OCI-LY7 (cell line): ENCODE data around the gene CLMP. TPM values are rescaled to one million over a fixed set of nuclear protein-coding genes. Genes with fewer than 3 reads are reported as not detected.
A peak's percentile ranks its signal among the peaks of the same experiment; 100 is the strongest.

Source experiments
- BruUV-seq: library from RNA; stranded (reverse); fragments of 400-500 nt; replicated peaks from 2 replicates; lab custom pipeline; 2021; lab: Mats Ljungman, UMichigan
- CTCF ChIA-PET: fragments of 300-600 bp; sonication (Branson Sonifier 250); formaldehyde crosslinking; loops from one replicate; lab custom pipeline; 2022; ENCODE audit warnings: antibody characterized with exemption; ENCODE audit not compliant: unreplicated experiment; lab: Charles Lee
- POLR2A ChIA-PET: fragments of 300-600 bp; sonication (Branson Sonifier 250); formaldehyde crosslinking; loops from one replicate; lab custom pipeline; 2022; ENCODE audit warnings: antibody characterized with exemption; lab: Charles Lee
- DNase-seq: peaks from one replicate; pipeline ENCODE4 v3.0.0-alpha.2; 2015; ENCODE audit warnings: low spot score
- H2AFZ ChIP-seq: fragments of 200-600 bp; sonication (generic), shearing (Covaris generic); 2 replicates; pipeline ENCODE4 v1.6.1; 2014; ENCODE audit warnings: mild to moderate bottlenecking, antibody characterized with exemption, low read length, moderate library complexity
- H3K27ac ChIP-seq: fragments of 200-600 bp; sonication (generic); 2 replicates; pipeline ENCODE4 v1.5.1; 2014; ENCODE audit warnings: mixed run types, low read depth, mild to moderate bottlenecking, moderate library complexity, low read length, inconsistent platforms; ENCODE audit not compliant: poor library complexity, severe bottlenecking
- H3K36me3 ChIP-seq: fragments of 200-600 bp; sonication (generic); 2 replicates; pipeline ENCODE4 v1.6.1; 2014; ENCODE audit warnings: mild to moderate bottlenecking, antibody characterized with exemption, low read length, moderate library complexity, mixed read lengths; ENCODE audit not compliant: insufficient read depth
- H3K4me1 ChIP-seq: fragments of 200-600 bp; sonication (generic); 2 replicates; pipeline ENCODE4 v1.5.1; 2014; ENCODE audit warnings: mild to moderate bottlenecking, low read length; ENCODE audit not compliant: insufficient read depth, poor library complexity, severe bottlenecking
- H3K4me2 ChIP-seq: fragments of 200-600 bp; sonication (generic); 2 replicates; pipeline ENCODE4 v1.6.1; 2014; ENCODE audit warnings: mild to moderate bottlenecking, low read length
- H3K4me3 ChIP-seq: fragments of 200-600 bp; sonication (generic); 2 replicates; pipeline ENCODE4 v1.5.1; 2014; ENCODE audit warnings: mild to moderate bottlenecking, low read depth, low read length; ENCODE audit not compliant: poor library complexity, severe bottlenecking
- H3K79me2 ChIP-seq: fragments of 200-600 bp; sonication (generic); 2 replicates; pipeline ENCODE4 v1.6.1; 2016; ENCODE audit warnings: low read depth, mild to moderate bottlenecking, low read length, moderate library complexity, mixed read lengths; ENCODE audit not compliant: insufficient read depth
- H3K9me2 ChIP-seq: fragments of 200-600 bp; sonication (generic); 2 replicates; pipeline ENCODE4 v1.6.1; 2016; ENCODE audit warnings: mild to moderate bottlenecking, low read length, mixed read lengths; ENCODE audit not compliant: insufficient read depth
- H3K9me3 ChIP-seq: fragments of 200-600 bp; sonication (generic); 2 replicates; pipeline ENCODE4 v1.6.1; 2014; ENCODE audit warnings: mild to moderate bottlenecking, mixed run types, low read length, mixed read lengths
- H4K20me1 ChIP-seq: fragments of 200-600 bp; sonication (generic); 2 replicates; pipeline ENCODE4 v1.6.1; 2014; ENCODE audit warnings: mild to moderate bottlenecking, antibody characterized with exemption, low read length, moderate library complexity, mixed read lengths; ENCODE audit not compliant: insufficient read depth
- CTCF ChIP-seq: fragments of 200-600 bp; sonication (generic); conservative IDR thresholded peaks from 2 replicates; pipeline ENCODE4 v1.5.1; 2014; ENCODE audit warnings: mild to moderate bottlenecking, antibody characterized with exemption, low read length, moderate library complexity, mixed read lengths
- EZH2phosphoT487 ChIP-seq: fragments of 200-600 bp; sonication (generic); IDR thresholded peaks from 2 replicates; pipeline ENCODE4 v1.6.1; 2018; ENCODE audit warnings: low read depth, borderline replicate concordance, mild to moderate bottlenecking, mixed run types, antibody characterized with exemption, low read length, moderate library complexity, mixed read lengths
- intact Hi-C: fragments of 100-400 bp; cut with micrococcal nuclease; formaldehyde crosslinking; loops from one replicate; pipeline ENCODE4 v1.10.0; 2022; ENCODE audit not compliant: unreplicated experiment
- total RNA-seq, 2 experiments: library from RNA; depleted of rRNA in 1 of 2; stranded (reverse); fragments of >200 nt in 1 of 2; shearing (Covaris generic) in 1 of 2; gene quantifications; 2 replicates each; pipeline ENCODE4 v1.2.3, GENCODE V29; 2014 to 2022

Gene CLMP
- total RNA-seq, 2 experiments from 2014 or later, result not detected

DNA sequence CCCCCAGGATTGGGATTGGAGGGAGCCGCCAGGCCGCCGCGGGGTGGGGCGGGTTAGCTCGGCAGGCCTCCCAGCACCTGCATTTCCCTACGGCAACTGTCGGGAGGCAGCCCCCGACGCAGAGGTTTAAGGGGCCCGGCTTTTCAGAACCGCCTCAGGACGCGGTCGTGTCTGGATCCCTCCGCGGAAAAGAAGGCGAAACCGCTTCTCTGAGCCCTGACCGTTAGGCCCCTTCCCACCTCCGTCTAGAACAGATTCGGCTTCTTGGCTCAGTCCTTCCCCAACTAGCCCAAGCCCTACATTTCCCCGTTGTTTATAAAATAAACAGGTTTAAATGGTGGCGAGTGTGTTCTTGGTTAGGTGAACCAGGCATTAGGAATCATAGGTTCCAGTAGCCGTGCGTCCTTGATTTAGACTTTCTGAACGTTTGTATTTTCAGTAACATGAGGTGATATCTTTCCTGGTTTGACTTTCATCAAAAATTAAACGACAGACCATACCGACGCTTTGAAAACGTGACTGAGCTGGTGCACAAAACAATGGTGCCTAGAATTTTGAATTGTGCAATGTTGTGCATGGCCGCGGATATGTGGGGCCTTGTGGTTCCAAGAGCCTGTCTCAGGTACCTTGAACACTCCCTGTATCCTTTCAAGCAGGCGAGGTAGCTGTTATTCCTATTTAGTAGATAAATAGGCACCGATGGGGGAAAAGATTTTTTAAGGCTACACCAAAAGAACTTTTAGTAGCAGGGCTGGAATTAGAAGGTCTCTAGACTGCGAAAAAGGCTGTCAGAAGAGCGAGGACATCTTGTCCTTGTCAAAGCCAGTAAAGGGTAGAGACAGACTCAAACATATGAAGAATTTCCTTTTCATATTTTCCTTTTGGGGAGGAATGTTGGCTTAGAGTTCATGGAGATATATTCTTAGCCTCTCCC lies 131.9 kb downstream of the CLMP start:
- H3K4me1 ChIP-seq, result peaks cover 44% of the 10 kb centered on the region
- TSS peak; percentile 85 for BruUV-seq
- intact Hi-C loops, result loop anchor here (5.0 to 10.0 kb wide), 3 partner anchors 199 to 406 kb away; partner anchors contain the start of gene UBASH3B

DNA sequence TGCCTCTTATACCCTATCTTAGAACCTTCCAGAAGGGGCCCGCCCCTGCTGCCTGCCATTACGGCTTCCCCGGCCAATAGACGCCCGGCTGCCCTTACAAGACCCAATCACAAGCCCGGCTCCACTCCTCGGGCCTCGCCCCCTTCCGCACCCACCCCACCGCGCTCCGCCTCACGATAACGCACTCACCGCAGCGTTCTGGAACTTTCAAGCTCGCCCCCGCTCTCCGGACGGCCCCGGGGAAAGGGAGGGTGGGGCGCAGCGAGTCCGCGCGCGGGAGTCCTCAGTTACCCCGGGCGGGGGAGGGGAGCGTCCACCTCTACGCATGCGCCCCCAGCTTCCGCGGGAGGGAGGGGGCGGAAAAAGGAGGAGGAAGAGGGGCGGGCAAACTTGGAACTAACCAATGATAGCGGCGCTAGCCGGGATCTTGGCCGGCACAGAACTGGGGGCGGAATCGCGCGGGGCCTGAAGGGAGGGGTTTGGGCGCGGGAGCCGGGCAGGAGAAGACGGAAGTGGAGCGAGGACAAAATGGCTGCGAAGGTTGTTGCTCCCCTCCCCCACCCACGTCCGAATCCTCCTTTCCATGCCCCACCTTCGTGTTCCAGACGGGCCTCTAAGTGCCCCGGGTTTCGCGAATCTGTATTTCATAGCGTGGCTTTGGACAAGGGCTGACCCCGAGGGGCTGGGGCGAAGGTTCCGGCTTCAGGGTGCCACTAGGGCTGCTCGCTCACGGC lies 132.7 kb downstream of the CLMP start:
- POLR2A ChIA-PET, result interaction anchor here (0.6 to 1.2 kb wide), 10 partner anchors 8 to 405 kb away, joined by 3 to 5 read pairs (median 4); no protein-coding TSS in a partner anchor
- Histone ChIP-seq H3K9me2 (no peaks in the 10 kb centered on the region), H3K36me3 (peaks cover 46% of the 10 kb centered on the region), H3K9me3 (no peaks in the 10 kb centered on the region), H3K4me3 (peak overlapping the region; percentile 96), H4K20me1 (peaks cover 43% of the 10 kb centered on the region), H2AFZ (no peak overlapping the region; the same call in 1 of the 2 replicates), H3K4me1 (peaks cover 53% of the 10 kb centered on the region), H3K4me2 (peak overlapping the region; percentile 83), H3K27ac (peak overlapping the region; percentile 92), H3K79me2 (peaks cover 76% of the 10 kb centered on the region)
- peak; percentile 98 for DNase-seq
- BruUV-seq, result no TSS peak
- CTCF ChIA-PET, result interaction anchor here (0.5 to 1.0 kb wide), 4 partner anchors 14 to 428 kb away, joined by 3 to 6 read pairs (median 4); no protein-coding TSS in a partner anchor
- intact Hi-C loops, result loop anchor here (5.0 to 10.0 kb wide), 3 partner anchors 200 to 405 kb away; partner anchors contain the start of gene UBASH3B
- TF ChIP-seq EZH2phosphoT487, result no peak
- TF ChIP-seq CTCF, result no peak

More for the DNA sequence above, 131.9 kb downstream of the CLMP start:
- no peak overlapping the region; the same call in 1 of the 2 replicates for H2AFZ ChIP-seq
- H3K79me2 ChIP-seq, result peaks cover 70% of the 10 kb centered on the region
- H3K36me3 ChIP-seq, result peaks cover 38% of the 10 kb centered on the region
- H3K27ac ChIP-seq, result peak overlapping the region; percentile 92
- H4K20me1 ChIP-seq, result peaks cover 37% of the 10 kb centered on the region
- POLR2A ChIA-PET, result interaction anchor here (0.5 to 1.9 kb wide), 8 partner anchors 9 to 457 kb away, joined by 3 to 7 read pairs (median 4); no protein-coding TSS in a partner anchor
- no peaks in the 10 kb centered on the region for H3K9me2 ChIP-seq
- H3K4me2 ChIP-seq, result peak overlapping the region; percentile 83
- H3K4me3 ChIP-seq, result peak overlapping the region; percentile 96
- TF ChIP-seq CTCF (no peak), EZH2phosphoT487 (no peak)
- H3K9me3 ChIP-seq, result no peaks in the 10 kb centered on the region
- DNase-seq, result peak; percentile 69
- CTCF ChIA-PET, result interaction anchor here (1.6 kb wide), 1 partner anchor 9 kb away, joined by 5 read pairs; no protein-coding TSS in a partner anchor
